HFF-Myc (cell line): ENCODE results near the gene NASP.

Experiments used
- DNase-seq: peaks from one replicate; pipeline ENCODE4 v3.0.0-alpha.2; 2011; ENCODE audit warnings: low read depth; ENCODE audit errors: extremely low read depth
- H3K4me3 ChIP-seq: replicated peaks from 2 replicates; pipeline ENCODE4 v1.5.1; 2011; ENCODE audit warnings: low read depth, mild to moderate bottlenecking, control low read depth, low read length
- TF ChIP-seq, protein P1 (sequence below): IDR thresholded peaks from 2 replicates; pipeline ENCODE4 v1.5.1; 2012; ENCODE audit warnings: mild to moderate bottlenecking, low read depth, low read length, control low read depth; ENCODE audit errors: missing control alignments

The NASP gene

DNA sequence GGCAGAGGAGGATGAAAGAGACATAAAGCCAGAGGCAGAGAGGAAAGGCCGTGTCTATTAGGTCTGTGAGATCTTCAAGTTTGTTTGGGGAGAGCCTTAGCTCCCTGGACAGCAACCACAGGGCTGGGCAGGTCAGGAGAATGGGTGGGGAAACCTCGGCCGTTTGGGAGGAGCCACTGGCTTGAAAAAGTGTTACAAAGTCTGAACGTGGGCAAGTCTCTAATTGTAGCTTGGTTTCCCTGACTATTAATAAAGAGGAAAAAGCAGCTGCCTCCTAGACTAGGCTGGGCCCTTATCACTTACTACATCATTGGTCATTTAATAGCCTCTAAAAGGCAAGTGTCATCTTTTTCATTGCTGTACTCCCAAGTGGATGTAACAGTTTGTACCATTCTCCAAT, 40.1 kb downstream of the NASP start, which contains the start of gene CCDC17:
CCDC17 (minus strand) TSS at position 83 of the 400 bp plus-strand sequence. CDS start 145 bp downstream, outside the sequence.
- DNase-seq, result no peak
- H3K4me3 ChIP-seq, result no peak within 1 kb of the TSS
- TF ChIP-seq, protein P1, sequence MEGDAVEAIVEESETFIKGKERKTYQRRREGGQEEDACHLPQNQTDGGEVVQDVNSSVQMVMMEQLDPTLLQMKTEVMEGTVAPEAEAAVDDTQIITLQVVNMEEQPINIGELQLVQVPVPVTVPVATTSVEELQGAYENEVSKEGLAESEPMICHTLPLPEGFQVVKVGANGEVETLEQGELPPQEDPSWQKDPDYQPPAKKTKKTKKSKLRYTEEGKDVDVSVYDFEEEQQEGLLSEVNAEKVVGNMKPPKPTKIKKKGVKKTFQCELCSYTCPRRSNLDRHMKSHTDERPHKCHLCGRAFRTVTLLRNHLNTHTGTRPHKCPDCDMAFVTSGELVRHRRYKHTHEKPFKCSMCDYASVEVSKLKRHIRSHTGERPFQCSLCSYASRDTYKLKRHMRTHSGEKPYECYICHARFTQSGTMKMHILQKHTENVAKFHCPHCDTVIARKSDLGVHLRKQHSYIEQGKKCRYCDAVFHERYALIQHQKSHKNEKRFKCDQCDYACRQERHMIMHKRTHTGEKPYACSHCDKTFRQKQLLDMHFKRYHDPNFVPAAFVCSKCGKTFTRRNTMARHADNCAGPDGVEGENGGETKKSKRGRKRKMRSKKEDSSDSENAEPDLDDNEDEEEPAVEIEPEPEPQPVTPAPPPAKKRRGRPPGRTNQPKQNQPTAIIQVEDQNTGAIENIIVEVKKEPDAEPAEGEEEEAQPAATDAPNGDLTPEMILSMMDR, result no peak

DNA sequence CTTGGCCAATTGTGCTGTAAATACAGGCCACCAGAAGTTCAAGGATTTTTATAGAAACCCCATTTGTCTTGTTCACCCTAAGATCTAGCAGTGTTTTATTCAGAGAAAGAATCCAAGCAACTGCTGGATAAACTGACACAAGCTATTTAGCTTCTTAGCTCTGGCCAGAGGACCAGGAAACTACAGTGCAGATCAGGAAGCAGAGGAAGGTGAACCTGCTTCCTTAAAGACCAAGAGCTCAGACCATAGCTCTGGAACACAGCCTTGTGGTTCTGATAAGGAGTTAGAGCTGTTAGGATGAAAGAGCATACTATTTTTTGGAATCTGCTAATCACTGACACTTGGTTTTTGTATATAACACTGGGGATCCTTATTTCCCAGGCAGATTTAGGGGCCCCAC, 45.2 kb downstream of the NASP start:
- TF ChIP-seq, protein P1, result no peak
- H3K4me3 ChIP-seq, result no peak overlapping the region
- DNase-seq, result no peak

DNA sequence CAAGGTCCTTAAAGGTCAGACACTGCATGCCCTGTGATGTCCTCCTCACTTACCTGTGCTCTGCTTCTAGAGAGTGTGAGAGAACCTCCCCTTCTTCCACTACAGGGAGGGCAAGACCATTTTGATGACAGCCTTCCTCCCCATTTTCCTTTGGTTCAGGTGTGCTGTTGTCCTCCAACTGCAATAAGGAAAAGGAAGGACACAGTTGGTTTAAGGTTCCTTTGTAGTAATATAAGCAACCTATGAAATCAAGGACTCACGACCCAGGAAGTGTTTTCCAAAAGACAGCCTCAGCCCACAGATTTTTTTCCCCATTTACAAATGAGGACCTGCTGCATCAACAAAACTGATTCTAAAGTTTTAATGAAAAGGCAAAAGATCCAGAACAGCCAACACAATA, 46.6 kb downstream of the NASP start:
- DNase-seq, result no peak
- no peak overlapping the region for H3K4me3 ChIP-seq
- TF ChIP-seq, protein P1, result no peak

DNA sequence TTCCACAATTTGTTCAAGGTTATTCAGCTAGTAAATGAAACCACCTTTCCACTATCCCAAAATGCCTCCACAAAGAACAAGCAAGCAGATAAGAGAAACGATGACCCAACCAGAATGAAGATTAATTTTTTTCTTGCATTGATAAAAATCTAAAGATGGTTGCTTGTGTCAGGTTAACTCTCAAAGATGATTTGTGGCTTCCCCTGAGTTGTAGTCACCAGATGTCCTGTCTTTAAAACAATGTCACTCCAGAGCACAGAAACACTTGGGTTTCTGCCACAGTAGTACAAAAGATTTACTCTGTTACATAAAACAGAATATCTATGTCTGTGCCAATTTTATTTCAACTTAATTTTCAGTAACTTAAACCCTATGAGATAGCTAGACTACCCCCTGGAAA, 51.4 kb downstream of the NASP start:
- TF ChIP-seq, protein P1, result no peak
- no peak for DNase-seq
- no peak overlapping the region for H3K4me3 ChIP-seq

DNA sequence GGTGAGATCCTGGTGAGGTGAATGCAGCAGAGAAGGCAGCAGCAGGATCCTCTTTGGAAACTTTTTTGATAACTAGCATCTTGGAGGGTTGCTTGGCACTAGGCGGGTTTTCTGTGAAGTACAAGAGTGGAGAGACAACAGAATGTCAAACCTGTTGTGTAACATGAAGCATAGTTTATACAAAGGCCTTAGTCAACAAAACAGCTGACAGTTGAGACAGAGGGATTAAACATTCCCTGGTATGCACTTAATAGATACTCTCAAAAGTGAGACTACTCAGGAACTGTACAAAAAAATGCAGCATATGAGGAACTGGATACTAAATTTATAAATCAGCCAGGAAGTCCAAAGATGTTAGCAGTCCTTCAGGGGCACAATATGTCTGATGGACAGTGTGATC, 56.5 kb downstream of the NASP start:
- H3K4me3 ChIP-seq, result no peak overlapping the region
- TF ChIP-seq, protein P1, result no peak
- no peak for DNase-seq

DNA sequence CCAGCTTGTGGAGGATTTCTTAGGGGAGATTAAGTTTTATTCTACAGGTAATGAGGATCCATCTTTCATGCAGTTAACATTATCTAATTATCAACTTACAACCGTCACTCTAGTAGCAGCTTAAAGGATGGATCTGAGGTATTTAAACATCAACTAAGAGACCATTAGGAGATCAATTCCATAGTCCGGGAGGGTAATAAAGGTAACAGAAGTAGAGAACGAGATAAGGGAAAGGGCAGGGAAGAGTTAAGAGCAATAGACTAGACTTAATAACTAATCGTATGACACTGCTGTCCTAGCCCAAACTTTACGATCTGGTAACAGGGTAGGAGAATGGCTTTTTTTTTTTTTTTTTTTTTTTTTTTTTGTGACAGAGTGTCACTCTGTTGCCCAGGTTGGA, 59.5 kb downstream of the NASP start:
- TF ChIP-seq, protein P1, result no peak
- H3K4me3 ChIP-seq, result no peak overlapping the region
- DNase-seq, result no peak

DNA sequence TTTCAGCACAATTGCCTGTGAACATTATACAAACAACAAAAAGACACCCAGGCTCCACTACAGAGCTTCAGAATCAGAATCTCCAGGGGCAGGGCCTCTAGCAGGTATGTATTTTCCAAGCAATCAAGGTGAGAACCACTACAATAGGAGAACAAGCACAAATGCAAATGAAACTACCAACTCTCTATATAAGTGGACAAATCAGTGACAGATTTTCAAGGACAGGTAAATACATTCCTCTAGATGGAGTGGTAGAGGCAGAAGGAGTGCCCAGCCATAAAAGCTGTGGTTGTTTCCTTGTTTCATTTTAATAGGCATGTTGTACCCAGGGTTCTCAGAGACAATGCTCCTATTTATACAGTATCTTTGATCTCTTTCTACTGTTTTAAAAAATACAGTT, 60.1 kb downstream of the NASP start:
- no peak overlapping the region for H3K4me3 ChIP-seq
- no peak for DNase-seq
- TF ChIP-seq, protein P1, result no peak
